ENCODE measurements around the gene SERTAD2.

DNA sequence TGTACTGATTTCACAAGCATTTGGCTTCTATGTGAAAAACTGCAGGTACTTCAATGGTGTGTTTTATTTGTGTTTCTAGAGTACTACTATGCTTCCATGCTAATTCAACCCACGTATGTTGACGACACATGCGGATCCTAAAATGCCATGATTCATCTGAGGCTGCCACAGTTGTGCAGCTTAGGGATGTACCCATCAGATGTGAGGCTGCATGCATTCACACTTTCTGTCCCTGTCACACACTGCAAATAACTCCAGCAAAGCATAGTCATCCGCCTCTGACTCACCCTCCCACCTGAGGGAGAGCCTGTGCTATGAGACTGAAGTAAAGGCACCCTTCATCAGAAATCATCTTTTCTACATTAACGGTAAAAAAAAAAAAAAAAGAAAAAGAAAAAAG, 22.1 kb upstream of the SERTAD2 start:
- TF ChIP-seq, protein P1, sequence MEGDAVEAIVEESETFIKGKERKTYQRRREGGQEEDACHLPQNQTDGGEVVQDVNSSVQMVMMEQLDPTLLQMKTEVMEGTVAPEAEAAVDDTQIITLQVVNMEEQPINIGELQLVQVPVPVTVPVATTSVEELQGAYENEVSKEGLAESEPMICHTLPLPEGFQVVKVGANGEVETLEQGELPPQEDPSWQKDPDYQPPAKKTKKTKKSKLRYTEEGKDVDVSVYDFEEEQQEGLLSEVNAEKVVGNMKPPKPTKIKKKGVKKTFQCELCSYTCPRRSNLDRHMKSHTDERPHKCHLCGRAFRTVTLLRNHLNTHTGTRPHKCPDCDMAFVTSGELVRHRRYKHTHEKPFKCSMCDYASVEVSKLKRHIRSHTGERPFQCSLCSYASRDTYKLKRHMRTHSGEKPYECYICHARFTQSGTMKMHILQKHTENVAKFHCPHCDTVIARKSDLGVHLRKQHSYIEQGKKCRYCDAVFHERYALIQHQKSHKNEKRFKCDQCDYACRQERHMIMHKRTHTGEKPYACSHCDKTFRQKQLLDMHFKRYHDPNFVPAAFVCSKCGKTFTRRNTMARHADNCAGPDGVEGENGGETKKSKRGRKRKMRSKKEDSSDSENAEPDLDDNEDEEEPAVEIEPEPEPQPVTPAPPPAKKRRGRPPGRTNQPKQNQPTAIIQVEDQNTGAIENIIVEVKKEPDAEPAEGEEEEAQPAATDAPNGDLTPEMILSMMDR (IDR thresholded peaks at IDR 0.05 in 8 of 11, conservative IDR thresholded peaks at IDR 0.05 in 3 of 11), result no peak
- TF ChIP-seq POLR2AphosphoS5 (IDR thresholded peaks at IDR 0.05), result no peak
